Measurements from ENCODE around the gene CENPVL1.
"Not testable (repeated sequence)": the region's sequence is repeated elsewhere in the genome, so short reads cannot be mapped to it uniquely, and the experiment has no call there.

Gene CENPVL1

GRCh38 chrX:51694254-51694653 lies 16.1 kb upstream of the CENPVL1 start:
- no peak overlapping the region for H3K56ac ChIP-seq (ENCODE audit: low read length)
- H3K27ac ChIP-seq (ENCODE audit: low read depth, low read length) = no peak overlapping the region
- H2BK15ac ChIP-seq (replicated peaks; ENCODE audit: low read depth) = no peak overlapping the region
- H2BK5ac ChIP-seq (ENCODE audit: low read length) = no peak overlapping the region
- no peak overlapping the region for H3K23ac ChIP-seq (ENCODE audit: low read length)
- WGBS (ENCODE audit: extremely low coverage, insufficient coverage, low lambda C conversion rate) = no CpG with 5 or more reads among the region's 6 CpGs
- no peak overlapping the region for H4K5ac ChIP-seq (ENCODE audit: low read length)
- DNase-seq = no peak
- H3K4me3 ChIP-seq (ENCODE audit: low read length) = no peak overlapping the region
- no peak overlapping the region for H2AK5ac ChIP-seq (ENCODE audit: low read length)
- no peak overlapping the region for H4K8ac ChIP-seq (ENCODE audit: low read depth, low read length)
- H3K27me3 ChIP-seq (ENCODE audit: insufficient read depth, low read length, poor library complexity) = no peaks in the 10 kb centered on the region
- no peak overlapping the region for H2BK120ac ChIP-seq (ENCODE audit: low read depth, low read length)
- no peak overlapping the region for H3K4ac ChIP-seq (ENCODE audit: low read depth, low read length)
- no peaks in the 10 kb centered on the region for H3K4me1 ChIP-seq (ENCODE audit: control insufficient read depth, low read depth, low read length)
- H3K4me2 ChIP-seq (ENCODE audit: low read length) = no peak overlapping the region
- no peaks in the 10 kb centered on the region for H3K36me3 ChIP-seq (ENCODE audit: control insufficient read depth, insufficient read depth, low read length)
- no peak overlapping the region for H3K18ac ChIP-seq (ENCODE audit: low read length)
- no peaks in the 10 kb centered on the region for H3K79me1 ChIP-seq (ENCODE audit: low read length)
- H3K9ac ChIP-seq (ENCODE audit: low read length) = no peak overlapping the region
- H3K79me2 ChIP-seq (ENCODE audit: control insufficient read depth, insufficient read depth, low read length) = no peaks in the 10 kb centered on the region

- no peaks in the 10 kb centered on the region for H3K36me3 ChIP-seq (ENCODE audit: control insufficient read depth, insufficient read depth, low read length)
- no peak overlapping the region for H4K5ac ChIP-seq (ENCODE audit: low read length)
- H3K23ac ChIP-seq (ENCODE audit: low read length) = no peak overlapping the region
- no peaks in the 10 kb centered on the region for H3K79me1 ChIP-seq (ENCODE audit: low read length)
- H3K4ac ChIP-seq (ENCODE audit: low read depth, low read length) = no peak overlapping the region
- no peak overlapping the region for H3K9ac ChIP-seq (ENCODE audit: low read length)
- no peak overlapping the region for H3K18ac ChIP-seq (ENCODE audit: low read length)
- no peak overlapping the region for H3K4me2 ChIP-seq (ENCODE audit: low read length)
- H3K27ac ChIP-seq (ENCODE audit: low read depth, low read length) = no peak overlapping the region
- H3K27me3 ChIP-seq (ENCODE audit: insufficient read depth, low read length, poor library complexity) = no peaks in the 10 kb centered on the region
- no peak overlapping the region for H2BK15ac ChIP-seq (replicated peaks; ENCODE audit: low read depth)
- no peak overlapping the region for H2AK5ac ChIP-seq (ENCODE audit: low read length)
- H2BK120ac ChIP-seq (ENCODE audit: low read depth, low read length) = no peak overlapping the region
- H3K79me2 ChIP-seq (ENCODE audit: control insufficient read depth, insufficient read depth, low read length) = no peaks in the 10 kb centered on the region
- no CpG with 5 or more reads among the region's 8 CpGs for WGBS (ENCODE audit: extremely low coverage, insufficient coverage, low lambda C conversion rate)
- H3K4me3 ChIP-seq (ENCODE audit: low read length) = no peak overlapping the region
- H2BK5ac ChIP-seq (ENCODE audit: low read length) = no peak overlapping the region
- H4K8ac ChIP-seq (ENCODE audit: low read depth, low read length) = no peak overlapping the region
- DNase-seq = no peak
- no peak overlapping the region for H3K56ac ChIP-seq (ENCODE audit: low read length)
- H3K4me1 ChIP-seq (ENCODE audit: control insufficient read depth, low read depth, low read length) = no peaks in the 10 kb centered on the region
These were observed 12.9 kb upstream of the CENPVL1 start for GRCh38 chrX:51697397-51697796.

DNA sequence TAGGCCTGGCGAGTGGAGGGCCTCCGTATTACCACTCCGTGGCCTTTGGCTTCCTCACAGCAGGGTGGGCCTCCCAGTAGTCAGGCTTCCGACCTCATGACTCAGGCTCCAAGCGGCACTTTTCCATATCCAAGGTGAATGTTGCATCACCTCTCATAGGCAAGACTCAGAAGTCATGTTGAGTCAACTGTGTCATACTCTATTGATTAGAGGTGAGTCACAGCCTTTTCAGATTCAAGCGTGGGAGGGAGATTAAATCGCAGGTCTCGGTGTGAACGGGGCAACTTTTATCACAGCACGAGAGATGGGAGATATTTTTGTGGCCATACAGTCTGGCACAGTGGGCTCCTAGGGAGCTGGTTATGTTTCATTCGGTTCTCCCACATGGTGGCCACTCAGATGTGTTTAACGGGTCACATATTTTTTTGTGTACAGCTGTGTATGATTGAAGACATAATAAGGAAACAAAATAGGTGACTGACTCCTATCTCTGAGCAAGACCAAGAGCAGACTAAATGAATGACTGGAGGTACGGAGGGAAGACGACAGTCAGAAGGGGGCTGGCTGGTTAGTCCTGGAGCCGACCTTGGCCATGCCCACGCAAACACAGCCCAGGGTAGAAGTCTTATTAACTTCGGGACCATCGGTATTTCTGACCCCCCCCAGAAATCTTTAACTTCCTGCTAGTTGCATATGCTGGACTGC lies 2.8 kb downstream of the CENPVL1 start:
- H3K36me3 ChIP-seq (ENCODE audit: control insufficient read depth, insufficient read depth, low read length); H3K23ac ChIP-seq (ENCODE audit: low read length); H3K79me2 ChIP-seq (ENCODE audit: control insufficient read depth, insufficient read depth, low read length); H3K79me1 ChIP-seq (ENCODE audit: low read length); H4K8ac ChIP-seq (ENCODE audit: low read depth, low read length); H2BK120ac ChIP-seq (ENCODE audit: low read depth, low read length); H2BK15ac ChIP-seq (replicated peaks; ENCODE audit: low read depth); H3K4me1 ChIP-seq (ENCODE audit: control insufficient read depth, low read depth, low read length); H3K4me2 ChIP-seq (ENCODE audit: low read length); H3K27me3 ChIP-seq (ENCODE audit: insufficient read depth, low read length, poor library complexity); H3K27ac ChIP-seq (ENCODE audit: low read depth, low read length); H3K18ac ChIP-seq (ENCODE audit: low read length); H3K4me3 ChIP-seq (ENCODE audit: low read length); H4K5ac ChIP-seq (ENCODE audit: low read length); H3K9ac ChIP-seq (ENCODE audit: low read length); H2BK5ac ChIP-seq (ENCODE audit: low read length); H3K4ac ChIP-seq (ENCODE audit: low read depth, low read length); H3K56ac ChIP-seq (ENCODE audit: low read length); DNase-seq; H2AK5ac ChIP-seq (ENCODE audit: low read length): not testable (repeated sequence)
- WGBS (ENCODE audit: extremely low coverage, insufficient coverage, low lambda C conversion rate) = no CpG with 5 or more reads among the region's 18 CpGs

DNA sequence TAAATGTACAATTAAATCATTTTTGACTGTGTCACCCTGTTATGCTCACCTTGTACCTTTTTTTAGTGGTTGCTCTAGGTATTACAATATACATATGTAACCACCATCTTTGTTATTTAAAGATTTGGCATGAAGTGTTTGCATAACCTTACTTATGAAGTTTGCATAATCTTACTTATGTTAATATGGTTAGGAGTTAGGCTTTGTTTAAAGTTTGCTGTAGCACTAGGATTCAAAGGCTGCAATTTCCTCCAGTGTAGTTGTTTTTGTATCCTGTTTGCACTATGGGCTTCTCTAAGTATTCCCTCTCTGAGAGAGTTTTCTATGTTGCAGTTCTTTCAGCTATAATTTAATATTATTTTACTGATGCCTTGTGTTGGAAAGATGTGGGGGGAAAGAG lies 17.9 kb downstream of the CENPVL1 start:
- no peak overlapping the region for H4K5ac ChIP-seq (ENCODE audit: low read length)
- H3K56ac ChIP-seq (ENCODE audit: low read length) = no peak overlapping the region
- no peak overlapping the region for H4K8ac ChIP-seq (ENCODE audit: low read depth, low read length)
- no peak overlapping the region for H3K18ac ChIP-seq (ENCODE audit: low read length)
- H3K4me1 ChIP-seq (ENCODE audit: control insufficient read depth, low read depth, low read length) = no peaks in the 10 kb centered on the region
- no peak for DNase-seq
- H2AK5ac ChIP-seq (ENCODE audit: low read length) = no peak overlapping the region
- no peak overlapping the region for H3K23ac ChIP-seq (ENCODE audit: low read length)
- H2BK5ac ChIP-seq (ENCODE audit: low read length) = no peak overlapping the region
- no peak overlapping the region for H3K4me2 ChIP-seq (ENCODE audit: low read length)
- no peak overlapping the region for H2BK120ac ChIP-seq (ENCODE audit: low read depth, low read length)
- no peak overlapping the region for H3K27ac ChIP-seq (ENCODE audit: low read depth, low read length)
- no peak overlapping the region for H2BK15ac ChIP-seq (replicated peaks; ENCODE audit: low read depth)
- H3K9ac ChIP-seq (ENCODE audit: low read length) = no peak overlapping the region
- H3K79me1 ChIP-seq (ENCODE audit: low read length) = no peaks in the 10 kb centered on the region
- H3K36me3 ChIP-seq (ENCODE audit: control insufficient read depth, insufficient read depth, low read length) = no peaks in the 10 kb centered on the region
- no peak overlapping the region for H3K4me3 ChIP-seq (ENCODE audit: low read length)
- H3K27me3 ChIP-seq (ENCODE audit: insufficient read depth, low read length, poor library complexity) = no peaks in the 10 kb centered on the region
- H3K4ac ChIP-seq (ENCODE audit: low read depth, low read length) = no peak overlapping the region
- no peaks in the 10 kb centered on the region for H3K79me2 ChIP-seq (ENCODE audit: control insufficient read depth, insufficient read depth, low read length)

- Histone ChIP-seq H3K79me2 (ENCODE audit: control insufficient read depth, insufficient read depth, low read length) (no peaks in the 10 kb centered on the region), H2BK5ac (ENCODE audit: low read length) (no peak overlapping the region), H4K8ac (ENCODE audit: low read depth, low read length) (no peak overlapping the region), H3K56ac (ENCODE audit: low read length) (no peak overlapping the region), H3K27ac (ENCODE audit: low read depth, low read length) (no peak overlapping the region), H4K5ac (ENCODE audit: low read length) (no peak overlapping the region), H3K79me1 (ENCODE audit: low read length) (no peaks in the 10 kb centered on the region), H3K27me3 (ENCODE audit: insufficient read depth, low read length, poor library complexity) (no peaks in the 10 kb centered on the region), H3K4me3 (ENCODE audit: low read length) (no peak overlapping the region), H3K9ac (ENCODE audit: low read length) (no peak overlapping the region), H2BK15ac (replicated peaks; ENCODE audit: low read depth) (no peak overlapping the region), H3K23ac (ENCODE audit: low read length) (no peak overlapping the region), H3K4me2 (ENCODE audit: low read length) (no peak overlapping the region), H2BK120ac (ENCODE audit: low read depth, low read length) (no peak overlapping the region), H3K4me1 (ENCODE audit: control insufficient read depth, low read depth, low read length) (no peaks in the 10 kb centered on the region), H3K4ac (ENCODE audit: low read depth, low read length) (no peak overlapping the region), H3K18ac (ENCODE audit: low read length) (no peak overlapping the region), H2AK5ac (ENCODE audit: low read length) (no peak overlapping the region), H3K36me3 (ENCODE audit: control insufficient read depth, insufficient read depth, low read length) (no peaks in the 10 kb centered on the region)
- no peak for DNase-seq
- no CpG with 5 or more reads among the region's 2 CpGs for WGBS (ENCODE audit: extremely low coverage, insufficient coverage, low lambda C conversion rate)
These were observed 26.8 kb downstream of the CENPVL1 start for GRCh38 chrX:51737091-51737490.

DNA sequence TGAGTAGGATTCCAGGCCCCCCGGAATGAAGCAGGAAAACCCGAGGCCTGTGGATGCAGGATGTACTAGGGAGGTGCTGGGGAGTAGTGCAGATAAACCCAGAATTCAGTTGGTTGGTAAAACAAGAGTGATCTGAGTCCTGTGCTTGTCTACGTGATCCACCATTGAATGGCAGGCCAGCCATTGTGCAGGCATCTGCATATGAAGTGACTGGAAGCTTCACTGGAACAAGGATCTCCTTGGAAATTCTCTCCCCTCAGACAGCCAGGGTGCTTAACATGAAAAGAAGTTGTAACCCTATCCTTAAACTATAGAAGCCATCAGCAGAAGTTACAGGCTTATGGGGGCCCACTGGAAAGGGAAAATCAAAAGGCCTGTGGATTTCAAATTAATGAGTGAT lies 32.3 kb downstream of the CENPVL1 start:
- Histone ChIP-seq H3K18ac (ENCODE audit: low read length) (no peak overlapping the region), H4K8ac (ENCODE audit: low read depth, low read length) (no peak overlapping the region), H2BK5ac (ENCODE audit: low read length) (no peak overlapping the region), H3K79me2 (ENCODE audit: control insufficient read depth, insufficient read depth, low read length) (peaks cover 7% of the 10 kb centered on the region), H3K27me3 (ENCODE audit: insufficient read depth, low read length, poor library complexity) (no peaks in the 10 kb centered on the region), H3K79me1 (ENCODE audit: low read length) (no peaks in the 10 kb centered on the region), H3K4me1 (ENCODE audit: control insufficient read depth, low read depth, low read length) (no peaks in the 10 kb centered on the region), H3K4ac (ENCODE audit: low read depth, low read length) (peak overlapping the region; percentile 16), H3K4me2 (ENCODE audit: low read length) (no peak overlapping the region), H3K4me3 (ENCODE audit: low read length) (no peak overlapping the region), H3K56ac (ENCODE audit: low read length) (peak overlapping the region; percentile 42), H2BK15ac (replicated peaks; ENCODE audit: low read depth) (no peak overlapping the region), H3K9ac (ENCODE audit: low read length) (no peak overlapping the region), H3K27ac (ENCODE audit: low read depth, low read length) (no peak overlapping the region), H2BK120ac (ENCODE audit: low read depth, low read length) (no peak overlapping the region), H3K23ac (ENCODE audit: low read length) (no peak overlapping the region), H3K36me3 (ENCODE audit: control insufficient read depth, insufficient read depth, low read length) (no peaks in the 10 kb centered on the region), H2AK5ac (ENCODE audit: low read length) (no peak overlapping the region), H4K5ac (ENCODE audit: low read length) (no peak overlapping the region)
- no CpG with 5 or more reads among the region's 3 CpGs for whole genome bisulfite sequencing (ENCODE audit: extremely low coverage, insufficient coverage, low lambda C conversion rate)
- DNase-seq = no peak

Data from mesendoderm (in vitro differentiated cells).